Amniotic stem cell (primary cell): Measurements from ENCODE around the gene CBX2.

Experiments
- DNase-seq: peaks from one replicate; lab custom pipeline; 2025; lab: John Stamatoyannopoulos, UW

CBX2 gene

DNA sequence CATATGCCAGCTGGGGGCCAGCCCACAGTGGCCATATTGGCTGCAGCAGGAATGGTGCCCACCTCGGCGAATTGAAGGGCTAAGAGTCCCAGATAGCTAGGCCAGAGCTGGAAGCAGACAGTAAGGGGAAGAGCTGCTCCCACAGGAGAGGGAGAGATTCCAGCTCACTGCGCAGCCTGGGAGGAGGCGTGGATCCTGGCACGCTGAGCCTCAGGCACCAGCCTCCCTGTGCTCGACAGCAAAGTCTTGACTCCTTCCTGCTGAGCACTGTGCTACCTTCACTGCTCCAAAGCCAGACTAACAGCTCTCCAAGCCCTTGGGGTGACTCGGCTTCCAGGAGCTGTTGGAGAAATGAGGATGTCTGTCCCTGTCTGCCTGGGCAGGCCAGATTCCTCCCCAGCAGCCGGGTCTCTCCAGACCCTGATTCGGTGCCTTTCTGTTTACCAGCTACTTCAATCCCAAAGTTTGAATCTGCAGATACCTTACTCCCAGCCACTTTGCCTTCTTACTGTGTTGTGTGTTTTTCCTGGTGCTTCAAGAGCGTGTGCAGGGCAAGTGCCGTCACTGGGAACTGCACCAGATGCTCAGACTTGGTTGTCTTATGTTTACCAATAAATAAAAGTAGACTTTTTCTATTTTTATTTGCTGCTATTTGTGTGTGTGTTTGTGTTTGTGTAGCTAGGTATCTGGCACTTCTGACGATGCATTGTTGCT, 9.1 kb downstream of the CBX2 start:
- no peak for DNase-seq

DNA sequence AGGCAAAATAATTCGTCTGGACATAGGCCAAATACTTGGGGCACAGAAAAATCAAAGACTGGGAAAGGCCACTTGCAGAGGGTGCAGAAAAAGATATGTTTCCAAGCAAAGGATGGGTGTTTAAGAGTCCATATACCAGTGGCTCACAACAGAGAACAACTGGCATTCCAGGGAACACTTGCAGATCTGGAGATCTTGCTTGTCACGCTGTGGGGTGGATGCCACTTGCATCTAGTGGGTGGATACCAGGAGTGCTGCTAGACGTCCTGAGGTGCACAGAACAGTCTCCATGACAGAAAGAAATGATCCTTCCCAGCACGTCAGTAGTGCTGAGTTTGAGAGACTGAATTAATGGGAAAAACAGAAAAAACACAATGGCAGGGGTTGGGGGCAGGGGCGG, 10.5 kb downstream of the CBX2 start:
- DNase-seq = no peak

DNA sequence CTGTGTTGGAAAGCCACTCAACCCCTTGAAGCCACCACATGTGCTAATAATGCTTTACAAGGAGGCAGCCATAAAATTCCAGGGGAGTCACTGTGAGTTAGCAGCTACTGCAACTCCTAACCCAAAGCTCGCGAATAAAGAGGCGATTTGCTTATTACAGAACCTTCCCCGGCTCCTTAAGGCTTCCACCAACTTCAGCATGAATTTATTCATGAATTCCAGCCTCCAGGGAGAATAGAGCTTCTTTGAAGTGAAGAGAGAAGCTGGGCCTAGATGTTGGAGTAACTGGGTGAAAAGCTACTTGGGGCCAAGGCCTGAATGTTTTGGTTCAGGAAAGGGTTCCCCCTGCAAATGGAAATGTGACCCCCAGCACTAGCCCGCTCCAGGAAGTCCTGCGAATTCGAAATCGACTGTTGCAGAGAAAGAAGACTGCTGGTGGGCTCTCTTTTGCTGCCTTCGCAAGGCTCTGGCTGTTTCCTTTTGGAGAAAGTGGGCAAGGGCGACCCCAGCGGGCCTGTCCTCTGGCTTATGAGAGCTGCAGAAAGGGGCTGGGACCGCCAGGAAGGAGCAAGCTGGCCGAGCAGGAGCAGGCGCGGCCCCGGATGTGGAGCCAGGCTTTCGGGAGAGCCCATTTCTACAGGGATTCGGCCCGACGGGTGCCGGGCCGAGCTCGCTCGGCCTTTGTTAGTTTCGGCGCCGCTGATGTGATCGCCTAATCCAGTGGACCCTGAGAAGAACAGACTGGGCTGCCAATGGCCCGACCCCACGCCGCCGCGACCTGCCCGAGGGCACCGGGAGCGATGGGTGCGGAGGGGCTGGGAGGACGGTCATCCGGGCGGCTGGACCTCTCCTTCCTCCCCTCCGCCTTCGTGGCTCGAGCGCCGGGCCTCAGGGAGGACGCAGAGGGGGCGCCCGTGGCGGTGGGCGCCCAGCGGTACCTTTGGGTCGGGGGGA, 11.3 kb downstream of the CBX2 start:
- no peak for DNase-seq

DNA sequence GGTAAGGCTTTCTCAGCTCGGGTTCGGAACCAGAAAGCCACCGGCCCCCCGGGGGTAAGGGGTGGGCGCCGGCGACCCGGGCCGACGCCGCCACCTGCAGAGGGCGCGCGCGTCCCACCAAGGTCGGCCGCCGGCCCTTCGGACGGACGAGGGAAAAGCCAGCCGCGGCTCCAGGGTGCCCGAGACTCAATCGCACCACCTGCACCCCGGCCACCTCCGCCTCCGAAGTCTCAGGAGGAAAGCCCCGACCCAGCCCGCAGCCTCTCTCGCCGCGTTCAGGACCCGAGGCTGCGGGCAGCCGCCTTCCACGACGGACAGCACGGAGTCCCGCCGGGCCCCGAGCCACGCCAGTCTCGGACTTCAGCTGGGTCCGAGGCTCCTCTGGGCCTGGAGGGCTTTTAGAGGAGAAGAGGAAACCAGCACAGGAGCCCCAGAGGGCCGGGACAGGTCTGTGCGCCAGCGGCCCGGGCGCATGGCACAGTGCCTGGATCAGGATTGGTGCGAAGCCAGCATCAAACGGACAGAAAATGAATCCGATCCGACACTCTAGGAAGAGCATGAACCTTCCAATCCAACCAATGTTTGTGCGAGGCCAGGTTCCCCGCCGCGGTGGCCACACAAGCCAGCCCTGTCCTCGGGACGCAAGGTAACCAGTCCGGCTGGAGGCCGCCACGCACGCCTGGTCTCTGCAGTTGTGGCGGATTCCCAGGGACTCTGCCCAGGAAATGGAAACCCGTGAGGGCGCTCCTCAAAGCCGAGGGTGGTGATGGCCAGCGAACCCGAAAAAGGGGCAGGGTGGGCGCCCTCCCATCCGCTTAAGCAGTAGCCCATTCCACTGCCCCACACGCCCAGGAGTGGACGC, 12.2 kb downstream of the CBX2 start:
- peak; percentile 19 for DNase-seq

DNA sequence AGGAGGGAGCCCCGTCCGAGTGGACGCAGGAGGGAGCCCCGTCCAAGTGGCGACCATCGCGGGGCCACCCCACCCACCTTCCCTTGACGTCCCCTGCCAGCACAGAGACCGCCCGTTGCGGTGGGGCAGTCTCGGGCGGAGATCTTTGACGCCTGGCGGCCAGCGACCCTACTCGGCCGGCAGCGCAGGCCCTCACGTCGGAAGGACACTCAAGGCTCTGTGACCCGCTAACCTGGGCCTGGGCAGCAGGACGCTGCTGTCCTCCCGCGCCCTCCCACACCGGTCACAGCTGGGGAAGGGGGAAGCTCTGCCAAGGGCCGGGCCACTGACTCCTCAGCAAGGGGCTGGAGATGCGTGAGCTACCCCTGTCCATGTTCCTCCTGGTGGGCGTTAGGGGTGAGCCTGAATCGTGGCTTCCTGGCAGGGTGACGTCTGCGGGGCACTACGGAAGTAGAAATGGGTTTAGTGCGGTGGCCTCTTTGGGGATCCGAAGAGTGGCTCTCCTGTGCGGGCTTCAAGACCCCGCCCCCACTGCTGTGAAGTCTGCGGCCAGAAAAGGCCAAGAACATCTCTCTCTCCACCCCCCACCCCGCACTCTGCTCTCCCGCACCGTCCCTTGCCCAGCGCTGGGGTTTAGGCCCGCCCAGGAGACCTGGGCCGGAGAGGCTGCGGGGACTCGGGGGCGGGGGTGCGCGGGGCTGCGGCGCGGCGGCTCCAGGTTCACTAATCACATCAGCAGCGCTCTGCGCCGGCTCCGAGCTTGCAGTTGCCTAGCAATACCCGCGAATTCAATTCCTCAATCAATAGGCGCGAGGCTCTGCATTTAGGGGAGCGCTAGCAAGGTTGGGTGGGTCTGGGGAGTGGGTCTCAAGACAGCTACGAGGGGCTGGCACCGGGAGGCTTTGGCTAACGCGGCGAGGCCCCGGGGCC, 13.1 kb downstream of the CBX2 start:
- DNase-seq = no peak

DNA sequence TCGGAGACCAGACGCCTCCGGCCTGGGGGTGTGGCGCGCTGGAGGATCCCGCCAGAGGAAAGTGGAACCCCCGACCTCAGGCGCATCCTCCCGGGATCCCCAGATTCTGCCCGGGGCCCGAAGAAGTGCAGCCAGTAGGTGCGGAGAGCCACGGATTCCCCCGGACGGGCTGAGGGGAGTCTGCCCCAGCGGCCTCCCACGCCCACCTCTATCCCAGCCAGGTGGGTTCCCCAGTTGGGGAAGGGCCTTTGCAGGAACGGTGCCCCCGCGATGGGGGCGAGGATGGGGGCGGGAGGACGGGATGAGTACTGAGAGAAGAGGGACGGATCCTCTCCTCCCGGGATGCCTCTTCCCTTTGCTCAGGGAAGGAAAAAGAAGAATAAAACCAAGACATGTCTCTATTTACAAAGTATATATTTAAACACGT, 13.8 kb downstream of the CBX2 start:
- no peak for DNase-seq

DNA sequence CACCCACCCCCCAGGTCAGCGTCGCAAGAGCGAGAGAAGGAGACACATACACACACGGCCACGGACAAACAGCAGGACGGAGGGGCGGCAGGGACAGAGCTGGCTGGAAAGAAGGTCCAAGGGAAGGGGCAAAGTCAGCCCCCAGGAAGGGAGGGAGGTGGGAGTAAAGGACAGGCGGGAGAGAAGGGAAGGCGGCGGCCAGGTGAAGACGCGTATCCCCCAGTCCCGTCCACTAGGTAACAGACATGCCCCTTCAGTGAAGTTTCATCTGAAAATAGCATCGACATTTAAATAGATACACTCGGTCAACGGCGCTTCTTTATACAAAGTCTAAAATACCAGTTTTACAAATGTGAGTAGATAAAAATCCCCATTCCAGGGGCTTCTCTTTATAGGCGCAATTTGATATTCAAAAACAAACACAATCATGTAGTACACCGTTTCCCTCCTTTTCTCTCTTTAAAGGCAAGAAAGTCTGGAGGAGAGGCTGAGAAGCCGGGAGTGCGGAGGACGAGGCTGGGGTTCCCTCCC, 14.5 kb downstream of the CBX2 start:
- DNase-seq = no peak

DNA sequence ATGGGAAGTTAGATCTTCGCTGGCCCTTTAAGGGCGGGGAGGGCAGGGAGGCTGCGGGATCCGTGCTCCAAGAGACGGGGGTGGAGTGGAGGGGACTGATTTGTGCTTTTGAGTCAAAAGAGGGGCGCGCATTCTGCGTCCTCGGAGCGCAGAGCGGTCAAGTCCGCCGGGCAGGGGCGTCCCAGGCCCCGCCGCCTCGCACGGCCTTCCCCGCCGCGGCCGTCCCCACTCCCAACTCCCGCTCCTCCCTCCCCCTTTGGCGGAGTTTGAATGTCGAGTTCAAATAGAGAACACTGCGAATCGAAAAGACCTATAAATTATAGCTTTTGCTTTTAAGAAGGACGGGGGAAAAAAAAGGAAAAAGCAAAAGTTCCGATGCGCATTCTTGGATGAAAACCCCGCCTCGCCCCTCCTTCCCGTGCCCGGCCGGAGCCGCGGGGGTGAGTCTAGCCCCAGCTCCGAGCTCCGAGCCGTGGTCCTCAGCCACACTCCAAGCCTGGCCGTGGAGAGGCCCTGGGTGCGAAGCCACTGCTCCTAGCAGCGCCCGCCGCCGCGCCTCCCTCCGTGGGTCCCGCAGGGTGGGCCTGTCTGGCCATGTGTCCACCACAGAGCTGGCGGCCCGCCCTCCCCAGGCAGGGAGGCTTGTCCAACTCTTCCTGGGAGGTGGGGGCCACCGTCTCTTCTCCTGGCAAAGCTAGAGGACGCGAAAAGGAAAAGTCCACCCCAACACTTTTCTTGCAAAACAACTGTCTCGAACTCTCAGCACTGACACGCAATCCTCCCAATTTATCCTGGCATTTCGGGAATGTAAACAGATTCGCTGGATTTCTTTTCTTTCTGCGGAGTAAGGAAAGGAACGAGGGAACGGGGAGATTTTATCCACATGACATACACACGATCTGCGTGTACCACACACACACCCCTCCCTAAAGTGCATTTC, 15.3 kb downstream of the CBX2 start:
- peak; percentile 56 for DNase-seq

DNA sequence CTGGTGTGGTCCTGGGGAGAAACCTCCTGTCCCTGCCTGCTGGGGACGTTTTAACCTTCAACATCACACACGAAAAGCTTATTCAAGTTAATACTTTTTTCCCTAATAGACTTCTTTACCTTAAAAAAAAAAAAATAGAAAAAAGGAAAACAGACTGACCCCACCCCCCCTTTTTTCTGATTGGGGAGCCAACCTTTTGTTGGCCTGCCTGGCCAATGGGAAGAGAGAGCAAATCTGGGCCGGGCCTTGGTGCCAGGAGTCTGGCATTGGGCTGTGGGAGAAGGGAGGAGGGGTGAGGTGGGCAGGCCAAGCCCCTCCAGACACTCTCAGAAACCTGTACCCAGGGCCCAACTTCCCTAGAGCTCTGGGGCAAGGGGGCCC, 16.0 kb downstream of the CBX2 start:
- DNase-seq = peak; percentile 36

DNA sequence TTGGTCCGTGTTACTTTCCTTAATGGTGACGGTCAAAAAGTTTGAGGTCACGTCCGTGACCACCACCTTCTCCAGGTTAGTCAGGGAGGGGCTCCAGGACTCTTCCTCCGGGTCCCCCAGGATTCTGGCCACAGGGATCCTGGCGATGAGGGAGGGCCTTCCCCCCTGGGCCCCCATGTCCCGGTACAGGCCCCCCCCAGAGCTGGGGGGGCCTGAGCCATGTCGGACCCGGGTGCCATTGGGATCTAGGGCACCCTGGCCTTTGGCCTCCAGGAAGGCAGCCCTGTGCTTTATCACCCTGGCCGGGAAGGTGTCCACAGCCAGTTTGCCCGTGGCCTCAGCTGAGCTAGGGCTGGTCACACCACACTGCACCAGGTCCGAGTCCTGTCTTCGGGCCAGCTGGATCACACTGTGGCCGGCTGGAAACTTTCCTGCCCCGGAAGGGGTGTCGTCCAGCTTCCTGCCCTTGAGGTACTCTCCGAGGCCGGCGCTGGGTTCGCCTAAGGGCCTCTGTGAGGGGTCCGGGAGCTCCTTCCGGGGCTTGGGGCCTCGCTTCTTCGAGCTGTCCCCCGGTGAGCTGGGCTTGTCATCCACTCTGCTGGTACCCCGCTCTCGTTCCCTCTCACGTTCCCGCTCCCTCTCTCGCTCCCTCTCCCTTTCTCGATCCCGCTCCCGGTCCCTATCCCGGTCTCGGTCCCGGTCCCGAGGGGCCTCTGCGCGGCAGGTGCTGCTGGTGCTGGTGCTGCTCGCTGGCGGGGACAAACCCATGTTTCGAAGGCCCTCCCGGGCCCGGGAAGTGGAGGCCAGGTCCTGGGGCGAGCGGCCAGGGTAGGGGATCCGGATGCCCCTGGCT, 16.9 kb downstream of the CBX2 start:
- DNase-seq = no peak

DNA sequence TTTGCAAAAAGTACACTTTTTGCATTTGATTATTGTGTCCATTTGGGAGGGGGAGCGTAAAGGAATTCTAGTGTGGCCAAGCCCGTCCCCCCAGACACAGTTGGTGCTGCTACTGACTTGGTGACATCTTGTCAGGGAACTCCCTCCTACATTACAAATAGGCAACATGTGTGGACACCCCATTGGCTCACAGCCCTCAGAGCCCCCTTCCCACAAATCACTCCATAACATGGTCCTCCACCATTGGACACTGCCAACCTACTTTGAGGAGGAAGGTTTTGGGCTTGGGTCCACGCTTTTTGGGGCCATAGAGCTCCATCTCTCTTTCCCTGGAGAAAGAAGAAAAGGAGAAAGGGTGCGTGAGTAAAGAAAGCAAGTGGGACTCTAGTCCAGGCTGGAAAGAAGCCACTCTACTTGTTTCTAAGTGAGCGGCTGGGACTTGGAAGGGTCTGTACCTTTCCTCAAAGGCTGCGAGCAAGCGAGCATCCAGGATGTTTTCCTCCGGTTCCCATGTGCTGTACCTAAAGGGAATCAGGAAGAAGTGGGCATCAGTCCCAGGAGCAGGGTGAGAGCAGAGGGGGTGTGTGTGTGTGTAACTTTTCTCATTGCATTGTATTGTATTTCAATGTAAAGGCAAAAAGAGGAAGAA, 18.0 kb downstream of the CBX2 start:
- no peak for DNase-seq

DNA sequence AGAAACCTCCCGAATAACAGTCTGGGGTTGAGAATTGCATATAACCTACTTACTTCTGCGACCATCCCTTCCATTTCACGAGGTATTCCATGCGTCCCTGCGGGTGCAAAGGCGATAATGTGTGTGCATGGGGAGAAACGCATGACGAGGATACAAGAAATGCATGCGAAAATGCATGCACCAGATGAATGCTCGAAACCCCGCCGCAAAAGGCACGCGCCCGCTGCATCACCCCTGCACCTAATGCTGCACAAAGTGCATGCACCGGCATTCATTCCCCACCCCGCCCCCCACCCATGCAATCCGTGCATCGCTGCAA, 18.5 kb downstream of the CBX2 start:
- no peak for DNase-seq

DNA sequence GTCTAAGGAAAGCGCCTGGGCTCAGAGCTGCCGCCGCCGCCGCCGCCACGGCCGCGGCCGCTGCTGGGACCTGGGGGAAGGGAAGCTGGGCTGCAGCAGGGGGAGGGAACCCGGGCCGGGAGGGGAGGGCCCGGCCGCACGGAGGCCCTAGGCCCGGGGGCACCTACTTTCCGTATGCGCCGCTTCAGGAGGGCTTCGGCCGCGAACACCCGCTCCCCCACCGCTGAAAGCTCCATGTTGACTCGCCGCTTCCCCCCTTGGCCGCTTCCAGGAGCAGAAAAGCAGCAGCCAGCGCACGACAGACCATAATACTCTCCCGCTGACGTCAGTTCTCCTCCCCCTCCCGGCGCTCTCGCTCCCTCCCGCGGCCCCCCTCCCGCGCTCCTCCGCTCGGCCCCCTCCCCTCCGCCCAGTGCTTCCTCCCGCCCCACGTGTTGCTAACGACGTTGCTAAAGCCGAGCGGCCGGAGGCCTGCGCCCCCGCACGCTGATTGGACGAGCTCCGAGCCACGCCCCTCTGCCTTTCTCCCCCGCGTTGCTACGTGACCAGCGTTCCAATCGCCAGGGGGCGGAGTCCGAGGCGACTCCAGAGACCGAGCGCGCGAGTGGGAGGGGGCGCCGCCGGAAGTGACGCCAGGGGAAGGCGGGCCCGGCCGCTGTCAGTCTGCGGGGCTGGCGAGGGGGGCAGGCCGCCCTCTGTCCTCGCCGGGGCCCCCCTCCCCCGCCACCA, 19.0 kb downstream of the CBX2 start, which contains the start of gene CBX8:
Gene CBX8, minus strand, starts transcription at position 315 of the 729 bp plus-strand sequence. Its CDS starts 79 bp downstream, at position 236.
- peak; percentile 99 for DNase-seq

DNA sequence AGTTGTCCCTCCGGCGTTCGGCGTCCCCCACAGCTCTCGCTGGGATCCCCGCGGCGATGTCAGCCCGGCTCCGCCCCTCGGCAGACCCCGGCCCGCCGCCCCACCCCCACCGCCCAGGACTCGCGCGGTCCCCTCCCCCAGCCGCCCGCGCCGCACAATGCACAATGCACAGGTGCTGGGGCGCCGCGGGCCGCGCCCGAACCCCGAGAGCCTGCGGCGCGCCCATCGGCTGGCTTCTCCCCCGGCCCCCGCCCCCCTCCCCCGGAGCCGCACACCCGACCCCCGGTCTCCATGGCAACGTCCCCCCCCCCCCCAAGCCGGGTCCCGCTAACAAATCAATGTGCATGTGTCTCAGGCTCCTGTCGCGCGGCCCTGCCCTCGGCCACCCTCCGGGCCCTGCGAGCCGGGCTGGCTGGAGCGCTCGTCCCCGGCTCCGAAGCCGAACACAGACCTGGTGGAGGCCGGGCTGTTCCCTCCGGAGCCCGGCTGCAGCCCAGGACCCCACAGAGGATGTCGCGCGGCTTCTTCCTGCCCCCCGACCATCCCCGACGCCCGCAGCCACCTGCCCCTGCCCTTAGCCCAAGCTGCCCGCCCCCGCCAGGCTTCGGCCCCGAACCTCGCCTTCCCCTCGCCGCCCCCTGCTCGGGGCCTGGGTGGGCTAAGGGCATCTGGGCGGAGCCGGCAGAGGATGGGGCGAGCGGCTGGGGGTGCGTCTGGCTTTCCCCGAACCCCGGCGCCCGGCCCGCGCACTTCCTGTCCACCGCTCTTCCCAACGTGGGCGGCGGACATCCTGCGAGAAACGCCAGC, 19.7 kb downstream of the CBX2 start:
- DNase-seq = no peak

DNA sequence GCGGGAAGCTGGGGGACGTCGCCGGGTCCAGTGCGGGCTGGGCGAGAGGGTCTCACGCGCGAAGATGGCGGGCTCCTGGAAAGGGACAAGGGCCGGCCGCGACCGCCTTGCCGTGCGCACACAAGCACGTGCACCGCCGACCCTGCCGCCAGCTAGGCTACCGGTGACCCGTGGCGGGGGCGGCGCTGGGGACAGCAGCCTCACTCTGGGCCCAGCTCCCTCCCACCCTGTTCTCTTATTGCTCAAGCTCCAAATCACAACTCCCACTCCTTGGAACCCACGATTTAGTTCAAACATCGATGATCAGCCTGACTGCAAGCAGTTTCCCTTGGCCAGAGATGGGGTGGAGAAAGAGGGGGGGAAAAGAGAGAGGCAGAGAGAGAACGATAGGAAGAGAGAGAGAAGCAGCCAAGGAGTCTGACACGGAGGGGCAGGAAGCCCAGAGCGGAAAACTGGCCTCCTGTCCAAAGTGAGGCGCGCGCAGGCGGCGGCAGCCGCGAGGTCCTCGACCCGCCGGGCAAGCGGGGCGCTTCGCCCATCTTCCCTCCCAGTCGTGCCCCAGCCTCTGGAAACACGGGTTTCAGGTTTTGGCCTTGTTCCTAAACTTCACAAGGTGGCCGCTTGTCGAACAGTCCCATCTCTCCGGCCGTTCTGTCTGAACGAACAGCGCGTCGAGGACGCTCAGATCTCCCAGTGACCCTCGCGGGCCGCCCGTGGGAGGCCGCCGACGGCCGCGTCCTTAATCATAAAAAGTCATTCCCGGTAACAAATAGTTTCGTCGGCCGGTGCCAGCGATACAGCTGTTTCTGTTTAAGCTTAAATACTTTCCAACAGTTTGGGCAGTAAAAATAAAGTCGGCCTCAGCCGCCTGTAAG, 20.6 kb downstream of the CBX2 start:
- no peak for DNase-seq

DNA sequence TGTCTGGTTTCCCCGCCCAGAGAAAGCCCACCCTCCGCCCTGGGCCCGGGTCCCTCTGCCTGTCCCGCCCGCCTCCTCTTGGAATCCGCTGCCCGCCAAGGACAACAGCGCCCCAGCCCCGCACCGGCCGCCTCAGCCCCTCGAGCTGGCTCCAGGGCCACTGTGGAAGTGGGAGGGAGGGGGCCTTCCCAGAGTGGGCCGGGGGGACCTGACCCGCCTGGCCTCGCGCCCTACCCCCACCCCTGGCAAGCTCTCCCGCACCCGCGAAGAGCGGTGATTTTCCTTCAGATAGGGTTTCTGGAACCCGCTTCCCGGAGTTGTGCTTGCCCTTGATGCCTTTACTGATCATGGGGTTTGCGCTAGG, 21.2 kb downstream of the CBX2 start:
- DNase-seq = no peak
